NCI-H69 (cell line): ENCODE results near the gene GPATCH1.
A peak's percentile ranks its signal among the peaks of the same experiment; 100 is the strongest.

Experiments
- DNase-seq: peaks from one replicate; lab custom pipeline; 2025; lab: John Stamatoyannopoulos, UW

The GPATCH1 gene

GRCh38 chr19:33064458-33064791, 16.6 kb upstream of the GPATCH1 start:
- DNase-seq = peak; percentile 74

GRCh38 chr19:33064792-33065550, 16.0 kb upstream of the GPATCH1 start, which contains the start of gene RHPN2:
TSS of gene RHPN2 (minus strand) at chr19:33064888. CDS start at chr19:33064852, 36 bp downstream.
- DNase-seq = peak; percentile 92

GRCh38 chr19:33066543-33066942, 14.4 kb upstream of the GPATCH1 start:
- DNase-seq = no peak

GRCh38 chr19:33067121-33067520, 13.9 kb upstream of the GPATCH1 start:
- no peak for DNase-seq

- peak; percentile 10 for DNase-seq
Measured at GRCh38 chr19:33071887-33072286, 9.1 kb upstream of the GPATCH1 start.

GRCh38 chr19:33075519-33075918, 5.5 kb upstream of the GPATCH1 start:
- no peak for DNase-seq

GRCh38 chr19:33085570-33086128, 4.7 kb downstream of the GPATCH1 start:
- DNase-seq = no peak

GRCh38 chr19:33086955-33087354, 6.0 kb downstream of the GPATCH1 start:
- DNase-seq = no peak

- DNase-seq = no peak
Measured at GRCh38 chr19:33089010-33089409, 8.0 kb downstream of the GPATCH1 start.

GRCh38 chr19:33090179-33090578, 9.2 kb downstream of the GPATCH1 start:
- no peak for DNase-seq

GRCh38 chr19:33093420-33094210, 12.6 kb downstream of the GPATCH1 start:
- DNase-seq = no peak

- no peak for DNase-seq
Measured at GRCh38 chr19:33094436-33095067, 13.6 kb downstream of the GPATCH1 start.

- DNase-seq = no peak
Measured at GRCh38 chr19:33096005-33096404, 15.0 kb downstream of the GPATCH1 start.

GRCh38 chr19:33098055-33098534, 17.1 kb downstream of the GPATCH1 start:
- no peak for DNase-seq

GRCh38 chr19:33100894-33101644, 20.1 kb downstream of the GPATCH1 start:
- no peak for DNase-seq

GRCh38 chr19:33102893-33103292, 21.9 kb downstream of the GPATCH1 start:
- no peak for DNase-seq

- DNase-seq = no peak
Measured at GRCh38 chr19:33108161-33108560, 27.2 kb downstream of the GPATCH1 start.

- no peak for DNase-seq
Measured at GRCh38 chr19:33110137-33110910, 29.3 kb downstream of the GPATCH1 start.

- DNase-seq = no peak
Measured at GRCh38 chr19:33111587-33111986, 30.6 kb downstream of the GPATCH1 start.

- DNase-seq = no peak
Measured at GRCh38 chr19:33114312-33114711, 33.3 kb downstream of the GPATCH1 start.

GRCh38 chr19:33117501-33117900, 36.5 kb downstream of the GPATCH1 start:
- DNase-seq = no peak
